Fibroblast of skin of left biceps (primary cell): ENCODE measurements around the gene C3orf38.
"Not testable (repeated sequence)": the region's sequence is repeated elsewhere in the genome, so short reads cannot be mapped to it uniquely, and the experiment has no call there.

Experiments used
- DNase-seq, 2 experiments: peaks; one replicate each; pipeline ENCODE4 v3.0.0-alpha.2; 2013; ENCODE audit warnings: low read depth in 2 of 2

C3orf38 gene

DNA sequence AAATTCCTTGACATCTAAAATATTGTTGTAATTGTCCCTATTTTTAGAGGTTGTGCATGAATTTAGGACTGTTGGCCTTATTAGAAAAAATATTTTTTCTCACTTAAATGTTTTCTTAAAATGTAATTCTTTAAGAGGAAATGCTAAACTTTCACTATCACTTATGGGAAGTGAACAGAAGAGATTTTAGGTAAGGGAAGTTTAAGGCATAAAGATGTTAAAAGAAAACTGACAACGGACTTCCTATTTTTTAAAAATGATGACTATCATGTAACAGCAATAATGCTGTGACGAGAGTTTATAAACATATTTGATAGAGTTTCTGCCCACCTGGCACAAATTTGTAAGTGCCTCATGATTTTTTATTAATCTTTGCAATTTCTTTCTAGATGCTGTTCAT, 3.1 kb downstream of the C3orf38 start:
- DNase-seq: no peak

DNA sequence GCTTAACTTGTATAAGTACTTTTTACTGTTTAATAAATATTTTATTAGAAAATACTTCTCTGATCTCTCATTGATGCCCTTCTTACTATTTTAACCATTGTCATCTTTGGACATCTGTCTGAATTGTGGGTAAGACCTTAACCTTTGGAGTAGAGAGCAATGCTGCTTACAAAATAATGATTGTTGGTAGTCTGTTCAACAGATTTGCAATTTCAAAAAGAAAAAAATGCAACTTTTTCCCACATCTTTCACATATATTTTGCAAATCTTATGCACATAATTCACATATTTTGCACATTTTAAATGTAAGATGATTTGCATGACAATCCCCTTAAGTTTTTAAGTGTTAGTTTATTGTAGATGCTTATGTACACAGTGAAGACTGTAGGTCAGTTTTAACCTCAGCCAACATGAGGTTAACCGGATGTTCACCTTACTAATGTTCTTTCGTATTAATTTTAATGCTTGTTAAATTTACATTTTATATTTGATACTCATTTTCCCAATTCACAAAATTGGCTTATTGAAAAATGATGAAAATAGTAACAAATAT, 16.7 kb downstream of the C3orf38 start:
- DNase-seq: no peak

DNA sequence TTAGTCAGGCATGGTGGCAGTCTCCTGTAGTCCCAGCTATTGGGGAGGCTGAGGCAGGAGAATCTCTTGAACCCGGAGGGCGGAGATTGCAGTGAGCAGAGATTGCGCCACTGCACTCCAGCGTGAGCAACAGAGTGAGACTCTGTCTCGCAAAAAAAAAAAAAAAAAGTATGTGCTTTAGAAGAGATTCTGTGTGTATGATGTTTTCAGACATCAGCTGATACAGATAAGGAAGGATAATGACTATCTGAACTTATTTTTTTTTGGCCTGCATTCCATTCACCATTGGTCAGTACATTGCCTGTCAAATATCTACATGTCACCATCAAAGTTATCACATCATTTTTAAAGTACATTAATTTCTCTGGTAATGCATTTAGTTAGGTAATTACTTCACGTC, 17.4 kb downstream of the C3orf38 start:
- no peak for DNase-seq

DNA sequence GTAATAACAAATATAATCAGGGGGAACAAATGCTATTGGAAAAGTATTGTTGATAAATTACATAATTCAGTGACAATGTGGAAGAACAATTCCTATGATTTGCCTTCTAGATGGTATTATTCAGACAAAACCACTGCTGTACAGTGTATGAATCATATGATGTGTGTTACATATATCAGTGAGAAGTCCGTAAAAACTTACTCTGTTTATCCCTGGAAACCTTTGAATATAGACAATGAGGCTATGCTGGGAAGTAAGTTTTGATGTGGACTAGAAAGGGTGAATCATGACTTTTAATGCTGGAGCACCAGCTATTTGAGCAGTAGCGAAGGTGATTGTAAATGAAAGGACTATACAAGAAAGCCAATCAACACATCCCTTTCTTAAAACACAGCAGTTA, 17.9 kb downstream of the C3orf38 start:
- DNase-seq: no peak

DNA sequence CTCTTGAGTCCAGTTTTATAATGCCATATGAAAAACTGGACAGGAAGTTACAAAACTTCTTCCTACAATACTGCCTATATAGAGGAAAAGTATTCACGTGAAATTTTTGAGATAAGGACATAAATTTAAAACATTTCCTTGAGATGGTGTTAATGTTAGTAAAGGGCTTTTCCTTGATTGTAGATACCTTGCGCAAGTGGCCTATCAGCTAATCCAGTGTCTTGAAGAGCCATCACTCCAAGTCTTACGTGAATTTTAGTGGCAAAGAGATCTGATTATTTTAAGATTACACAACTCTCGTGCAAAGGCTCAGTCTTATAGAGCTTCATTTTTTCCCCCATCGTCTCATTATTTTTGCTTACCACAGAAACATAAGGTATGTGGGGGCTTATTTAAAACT, 18.4 kb downstream of the C3orf38 start:
- no peak for DNase-seq

DNA sequence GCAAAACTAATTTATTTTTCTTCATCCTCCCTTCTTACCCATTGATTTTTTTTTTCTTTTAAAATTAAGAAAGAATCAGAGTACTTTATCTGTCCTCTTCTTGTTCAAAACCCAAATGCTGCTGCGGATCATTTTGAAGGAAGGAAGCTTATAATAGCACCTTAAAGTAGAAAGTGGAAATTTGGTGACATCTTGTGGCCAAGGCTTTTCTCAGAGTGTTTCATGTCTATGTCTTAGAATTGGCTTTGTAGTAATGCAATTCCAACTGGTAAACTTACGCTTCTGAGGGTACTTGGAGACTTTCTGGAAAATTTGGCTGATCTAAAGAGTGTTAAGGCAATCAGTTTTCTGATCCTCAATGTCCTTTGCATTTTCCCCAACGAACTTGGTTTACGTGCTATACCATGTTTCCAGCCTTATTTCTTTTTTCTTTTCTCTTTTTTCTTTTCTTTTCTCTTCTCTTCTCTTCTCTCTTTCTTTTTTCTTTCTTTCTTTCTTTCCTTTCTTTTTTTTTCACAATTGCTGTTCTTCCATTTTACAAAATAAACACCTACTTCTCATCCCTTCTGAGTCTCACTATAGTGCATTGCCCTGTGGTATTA, 30.7 kb downstream of the C3orf38 start:
- peak in 1 of 2 experiments; percentile 14 for DNase-seq

DNA sequence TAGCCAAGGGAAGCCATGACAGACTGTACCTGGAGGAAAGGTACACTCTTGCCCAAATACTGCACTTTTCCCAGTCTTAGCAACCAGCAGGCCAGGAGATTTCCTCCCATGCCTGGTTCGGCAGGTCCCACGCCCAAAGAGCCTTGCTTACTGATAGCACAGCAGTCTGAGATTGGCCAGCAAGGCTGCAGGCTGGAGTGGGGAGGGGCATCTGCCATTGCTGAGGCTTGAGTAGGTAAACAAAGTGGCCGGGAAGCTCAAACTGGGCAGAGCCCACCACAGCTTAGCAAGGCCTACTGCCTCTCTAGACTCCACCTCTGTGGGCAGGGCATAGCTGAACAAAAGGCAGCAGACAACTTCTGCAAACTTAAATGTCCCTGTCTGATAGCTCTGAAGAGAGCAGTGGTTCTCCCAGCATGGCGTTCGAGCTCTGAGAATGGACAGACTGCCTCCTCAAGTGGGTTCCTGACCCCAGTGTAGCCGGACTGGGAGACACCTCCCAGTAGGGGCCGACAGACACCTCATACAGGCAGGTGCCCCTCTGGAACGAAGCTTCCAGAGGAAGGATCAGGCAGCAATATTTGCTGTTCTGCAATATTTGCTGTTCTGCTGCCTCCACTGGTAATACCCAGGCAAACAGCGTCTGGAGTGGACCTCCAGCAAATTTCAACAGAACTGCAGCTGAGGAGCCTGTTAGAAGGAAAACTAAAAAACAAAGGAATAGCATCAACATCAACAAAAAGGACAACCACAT, 32.6 kb downstream of the C3orf38 start:
- not testable (repeated sequence) for DNase-seq

DNA sequence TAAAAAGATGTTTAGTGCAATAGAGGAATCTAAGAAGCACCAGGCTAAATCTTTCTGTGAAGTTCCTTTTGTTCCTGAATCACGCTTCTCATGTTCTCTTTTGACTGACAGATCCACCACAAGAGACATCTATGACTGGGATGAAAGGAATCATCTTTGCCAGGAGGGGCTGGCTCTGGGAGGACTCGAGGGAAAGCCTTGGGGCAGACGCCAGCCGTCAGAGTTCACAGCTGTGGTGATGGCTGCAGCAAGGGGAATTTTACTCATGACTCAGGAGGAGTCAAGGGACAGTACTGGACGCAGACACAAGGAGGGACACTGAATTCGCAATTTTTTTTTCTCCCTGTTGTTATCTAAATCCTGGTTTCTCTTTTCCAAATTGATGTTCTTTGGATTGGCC, 38.7 kb downstream of the C3orf38 start:
- no peak for DNase-seq

DNA sequence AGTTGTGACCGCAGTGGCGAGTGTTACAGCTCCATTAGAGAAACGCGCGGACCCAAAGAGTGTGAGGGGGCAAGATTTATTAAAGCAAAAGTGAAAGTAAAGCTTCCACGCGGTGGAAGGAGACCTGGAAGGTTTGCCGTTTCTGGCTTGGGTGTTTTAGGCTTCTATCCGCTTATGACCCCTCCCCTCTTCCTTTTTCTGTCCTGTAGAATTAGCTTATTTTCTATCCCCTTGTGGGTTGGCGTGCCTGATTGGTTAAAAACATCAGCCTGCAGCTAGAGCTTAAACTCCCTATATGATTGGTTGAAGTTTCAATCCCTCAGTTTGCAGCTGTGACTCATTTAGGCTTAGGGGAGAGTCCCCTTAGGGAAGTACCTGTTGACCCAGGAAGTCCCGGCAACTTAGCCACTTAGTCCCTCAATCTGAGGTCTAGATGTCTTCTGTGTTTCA, 39.6 kb downstream of the C3orf38 start:
- no peak for DNase-seq

DNA sequence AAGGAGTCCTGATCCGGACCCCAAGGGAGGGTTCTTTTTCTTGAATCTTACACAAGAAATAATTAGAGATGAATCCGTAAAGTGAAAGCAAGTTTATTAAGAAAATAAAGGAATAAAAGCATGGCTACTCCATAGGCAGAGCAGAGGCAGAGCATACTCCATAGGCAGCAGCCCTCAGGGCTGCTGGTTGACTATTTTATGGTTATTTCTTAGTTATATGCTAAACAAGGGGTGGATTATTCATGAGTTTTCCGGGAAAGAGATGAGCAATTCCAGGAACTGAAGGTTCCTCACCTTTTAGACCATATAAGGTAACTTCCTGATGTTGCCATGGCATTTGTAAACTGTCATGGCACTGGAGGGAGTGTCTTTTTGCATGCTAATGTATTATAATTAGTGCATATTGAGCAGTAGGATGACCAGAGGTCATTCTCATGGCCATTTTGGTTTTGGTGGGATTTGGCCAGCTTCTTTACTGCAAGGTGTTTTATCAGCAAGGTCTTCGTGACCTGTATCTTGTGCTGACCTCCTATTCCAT, 42.2 kb downstream of the C3orf38 start:
- no peak for DNase-seq

DNA sequence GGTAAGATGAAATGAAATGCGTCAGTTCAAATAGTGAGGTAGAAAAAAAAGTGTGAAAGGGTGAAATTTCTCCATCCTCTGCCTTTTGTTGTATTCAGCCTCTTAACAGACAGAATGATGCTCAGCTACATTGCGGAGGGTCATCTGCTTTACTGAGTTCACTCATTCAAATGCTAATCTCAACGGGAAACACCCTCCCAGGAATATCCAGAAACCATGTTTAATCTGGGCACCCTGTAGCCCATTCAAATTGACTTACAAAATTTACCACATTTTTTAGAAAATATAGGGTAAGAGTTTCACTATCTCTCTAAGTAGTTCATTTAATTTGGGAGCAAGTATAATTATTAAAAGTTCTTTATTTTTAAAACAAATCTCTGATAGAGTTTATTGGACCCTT, 42.9 kb downstream of the C3orf38 start:
- DNase-seq: no peak

DNA sequence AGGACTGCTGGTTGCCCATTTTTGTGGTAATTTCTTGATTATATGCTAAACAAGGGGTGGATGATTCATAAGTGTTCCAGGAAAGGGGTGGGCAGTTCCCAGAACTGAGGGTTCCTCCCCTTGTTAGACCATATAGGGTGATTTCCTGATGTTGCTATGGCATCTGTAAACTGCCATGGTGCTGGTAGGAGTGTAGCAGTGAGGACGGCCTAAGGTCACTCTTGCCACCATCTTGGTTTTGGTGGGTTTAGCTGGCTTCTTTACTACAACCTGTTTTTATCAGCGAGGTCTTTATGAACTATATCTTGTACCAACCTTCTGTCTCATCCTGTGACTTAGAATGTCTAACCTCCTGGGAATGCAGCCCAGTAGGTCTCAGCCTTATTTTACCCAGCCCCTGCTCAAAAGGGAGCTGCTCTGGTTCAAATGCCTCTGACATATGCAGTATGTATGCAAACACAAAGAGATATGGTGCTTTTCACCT, 46.2 kb downstream of the C3orf38 start:
- DNase-seq: no peak

DNA sequence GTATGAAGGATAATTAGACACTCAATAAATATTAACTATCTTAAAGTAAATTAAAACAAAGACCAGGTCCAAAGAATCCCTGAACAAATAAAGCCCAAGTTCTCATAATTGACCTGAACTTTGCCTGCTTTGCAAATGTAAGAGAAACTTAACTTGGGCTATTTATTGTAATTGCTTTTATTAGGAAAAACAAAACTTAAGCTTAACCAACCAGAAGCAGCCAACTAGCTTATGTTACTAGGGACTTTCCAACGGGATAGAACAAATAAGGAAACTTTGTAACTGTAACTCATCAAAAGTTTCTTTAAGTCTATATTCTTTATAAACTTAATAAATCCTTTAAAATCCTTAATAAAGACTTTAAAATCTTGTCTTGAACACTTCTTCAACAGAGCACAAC, 48.4 kb downstream of the C3orf38 start:
- DNase-seq: no peak

DNA sequence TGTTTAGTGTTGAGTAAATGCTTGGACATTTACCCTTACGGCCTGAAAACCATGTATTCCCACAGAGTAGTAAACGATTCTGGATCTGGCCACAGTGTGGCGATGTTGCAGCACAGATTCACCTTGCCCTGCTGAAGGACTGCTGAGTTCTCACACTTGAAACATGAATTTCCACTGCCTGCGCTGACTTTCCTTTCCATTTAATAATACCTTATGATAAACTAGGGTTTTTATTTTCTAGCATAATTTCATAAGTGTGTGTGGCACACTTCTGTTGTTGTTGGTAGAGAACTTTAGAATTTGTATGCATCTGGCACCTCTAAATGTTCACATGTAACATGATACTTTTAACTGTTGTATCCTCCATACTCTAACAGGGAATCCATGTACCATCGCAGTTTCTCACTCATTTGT, 53.9 kb downstream of the C3orf38 start:
- DNase-seq: no peak
